H1 (cell line): ENCODE results near the gene HYDIN. TPM values are rescaled to one million over a fixed set of nuclear protein-coding genes. Genes with fewer than 3 reads are reported as not detected.
"Not testable (repeated sequence)": the region's sequence is repeated elsewhere in the genome, so short reads cannot be mapped to it uniquely, and the experiment has no call there.

Source experiments
- CTCF ChIA-PET: fragments of 300-600 bp; sonication (Branson Sonifier 250); formaldehyde crosslinking; loops from one replicate; lab custom pipeline; 2021; ENCODE audit not compliant: partially characterized antibody; lab: Charles Lee
- POLR2A ChIA-PET: fragments of 300-600 bp; sonication (Branson Sonifier 250); formaldehyde crosslinking; loops from one replicate; lab custom pipeline; 2021; ENCODE audit warnings: inconsistent platforms; ENCODE audit not compliant: partially characterized antibody; lab: Charles Lee
- DNase-seq, 2 experiments: peaks; one replicate each; pipeline versions ENCODE4 v3.0.0 to v3.0.0-alpha.2; 2010 to 2022; ENCODE audit warnings: low spot score in 2 of 2, low read depth in 1 of 2, mixed read lengths in 1 of 2
- FAIRE-seq: peaks from 2 replicates; lab custom pipeline; 2011; peaks lifted over from hg19 to GRCh38; lab: Jason Lieb, UNC
- H2AFZ ChIP-seq: 2 replicates; pipeline ENCODE4 v1.8.1; 2012; ENCODE audit warnings: low read length, inconsistent platforms
- H2AK5ac ChIP-seq: 2 replicates; pipeline ENCODE4 v1.6.1; 2013; ENCODE audit warnings: low read depth, low read length
- H2BK120ac ChIP-seq: replicated peaks from 2 replicates; pipeline ENCODE3; 2013; ENCODE audit warnings: low read depth, low read length, inconsistent platforms
- H2BK12ac ChIP-seq: 2 replicates; pipeline ENCODE4 v1.6.1; 2013; ENCODE audit warnings: low read depth, low read length
- H2BK15ac ChIP-seq: 2 replicates; pipeline ENCODE4 v1.6.1; 2013; ENCODE audit warnings: low read length
- H2BK20ac ChIP-seq: 2 replicates; pipeline ENCODE4 v1.6.1; 2013; ENCODE audit warnings: low read length
- H2BK5ac ChIP-seq: 2 replicates; pipeline ENCODE4 v1.6.1; 2013; ENCODE audit warnings: low read depth, low read length
- H3K14ac ChIP-seq: 2 replicates; pipeline ENCODE4 v1.6.1; 2013; ENCODE audit warnings: inconsistent platforms; ENCODE audit not compliant: insufficient read length
- H3K18ac ChIP-seq: 2 replicates; pipeline ENCODE4 v1.6.1; 2013; ENCODE audit warnings: low read length; ENCODE audit errors: extremely low read depth
- H3K23ac ChIP-seq: 2 replicates; pipeline ENCODE4 v1.6.1; 2013; ENCODE audit warnings: inconsistent platforms; ENCODE audit not compliant: insufficient read length
- H3K23me2 ChIP-seq: 2 replicates; pipeline ENCODE4 v1.6.1; 2013; ENCODE audit warnings: low read depth, low read length
- H3K27ac ChIP-seq: 2 replicates; pipeline ENCODE4 v1.6.1; 2011; ENCODE audit warnings: low read depth, low read length, inconsistent platforms
- H3K27me3 ChIP-seq, 4 experiments: replicated peaks in 1 of 4; 1 replicate in 1 of 4; 2 replicates in 3 of 4; pipeline versions ENCODE4 v1.6.1 to v1.8.1; 2011 to 2013; ENCODE audit warnings: low read length in 3 of 4, mild to moderate bottlenecking in 3 of 4, inconsistent platforms in 2 of 4, mixed read lengths in 2 of 4, moderate library complexity in 1 of 4; ENCODE audit not compliant: control insufficient read depth in 3 of 4, insufficient read depth in 3 of 4; ENCODE audit errors: extremely low read depth in 1 of 4
- H3K36me3 ChIP-seq, 4 experiments: 2 replicates each; pipeline versions ENCODE4 v1.6.1 to v1.8.1; 2011 to 2013; ENCODE audit warnings: mild to moderate bottlenecking in 4 of 4, low read length in 3 of 4, moderate library complexity in 2 of 4, control low read depth in 1 of 4, inconsistent platforms in 1 of 4; ENCODE audit not compliant: insufficient read depth in 4 of 4, control insufficient read depth in 2 of 4
- H3K4ac ChIP-seq: replicated peaks from 2 replicates; pipeline ENCODE3; 2013; ENCODE audit warnings: low read length, low read depth, mixed read lengths, inconsistent platforms; ENCODE audit not compliant: insufficient read length
- H3K4me1 ChIP-seq, 4 experiments: replicated peaks in 1 of 4; 1 replicate in 1 of 4; 2 replicates in 3 of 4; pipeline versions ENCODE4 v1.6.1 to v1.8.1; 2011 to 2013; ENCODE audit warnings: low read length in 3 of 4, inconsistent platforms in 2 of 4, mixed read lengths in 1 of 4; ENCODE audit not compliant: insufficient read depth in 4 of 4, control insufficient read depth in 3 of 4
- H3K4me2 ChIP-seq, 2 experiments: 2 replicates each; pipeline versions ENCODE4 v1.6.1 to v1.8.1; 2011 to 2013; ENCODE audit warnings: low read depth in 2 of 2, low read length in 2 of 2, control low read depth in 1 of 2, inconsistent platforms in 1 of 2, mild to moderate bottlenecking in 1 of 2; ENCODE audit not compliant: insufficient read depth in 1 of 2
- H3K4me3 ChIP-seq, 4 experiments: fragments of 200-600, 300-600 bp in 1 of 4; sonication (generic), shearing (Covaris generic), sonication (Bioruptor Twin) in 1 of 4; 2 replicates each; pipeline versions ENCODE4 v1.5.1 to v1.8.1; 2011 to 2016; ENCODE audit warnings: low read length in 4 of 4, low read depth in 3 of 4, control low read depth in 2 of 4, inconsistent platforms in 2 of 4, mild to moderate bottlenecking in 2 of 4, mixed read lengths in 1 of 4, moderate library complexity in 1 of 4; ENCODE audit not compliant: insufficient read depth in 2 of 4; ENCODE audit errors: extremely low read depth in 1 of 4
- H3K56ac ChIP-seq: replicated peaks from 2 replicates; pipeline ENCODE3; 2013; ENCODE audit warnings: low read depth, mild to moderate bottlenecking, mixed read lengths, low read length, inconsistent platforms; ENCODE audit not compliant: insufficient read length
- H3K79me1 ChIP-seq: 2 replicates; pipeline ENCODE4 v1.6.1; 2013; ENCODE audit warnings: low read depth, low read length, control low read depth
- H3K79me2 ChIP-seq, 2 experiments: 2 replicates each; pipeline versions ENCODE4 v1.6.1 to v1.8.1; 2012 to 2013; ENCODE audit warnings: low read length in 2 of 2, mild to moderate bottlenecking in 2 of 2, inconsistent platforms in 1 of 2; ENCODE audit not compliant: insufficient read depth in 2 of 2, control insufficient read depth in 1 of 2
- H3K9ac ChIP-seq, 4 experiments: replicated peaks in 1 of 4; 1 replicate in 1 of 4; 2 replicates in 3 of 4; pipeline versions ENCODE4 v1.6.1 to v1.8.1; 2011 to 2013; ENCODE audit warnings: low read depth in 3 of 4, low read length in 3 of 4, control low read depth in 2 of 4, mild to moderate bottlenecking in 2 of 4, moderate library complexity in 2 of 4, inconsistent platforms in 1 of 4; ENCODE audit errors: extremely low read depth in 1 of 4
- H3K9me3 ChIP-seq, 2 experiments: 2 replicates each; pipeline versions ENCODE4 v1.6.1 to v1.8.1; 2012 to 2013; ENCODE audit warnings: mild to moderate bottlenecking in 2 of 2, moderate library complexity in 2 of 2, control low read depth in 1 of 2, inconsistent platforms in 1 of 2, low read depth in 1 of 2, low read length in 1 of 2, mixed read lengths in 1 of 2; ENCODE audit not compliant: insufficient read depth in 2 of 2
- H4K20me1 ChIP-seq, 2 experiments: replicated peaks in 1 of 2; 2 replicates each; pipeline versions ENCODE3 to v1.8.1; 2011 to 2013; ENCODE audit warnings: inconsistent platforms in 2 of 2, low read length in 2 of 2, mild to moderate bottlenecking in 1 of 2; ENCODE audit not compliant: insufficient read depth in 2 of 2, control insufficient read depth in 1 of 2
- H4K5ac ChIP-seq: 2 replicates; pipeline ENCODE4 v1.6.1; 2013; ENCODE audit warnings: low read length, low read depth, mixed read lengths, inconsistent platforms; ENCODE audit not compliant: insufficient read length
- H4K8ac ChIP-seq: 2 replicates; pipeline ENCODE4 v1.8.0; 2013; ENCODE audit warnings: mild to moderate bottlenecking, moderate library complexity, low read length, inconsistent platforms; ENCODE audit not compliant: insufficient read depth; ENCODE audit errors: extremely low read depth
- H4K91ac ChIP-seq: replicated peaks from 2 replicates; pipeline ENCODE3; 2013; ENCODE audit warnings: low read length, mixed read lengths, inconsistent platforms; ENCODE audit not compliant: insufficient read length
- whole genome bisulfite sequencing, 2 experiments: shearing (Covaris generic) in 1 of 2; methylation state at CpG; one replicate each; pipeline versions ENCODE4 v1.1.6 to v1.1.7; 2013 to 2015; ENCODE audit warnings: low lambda C conversion rate in 2 of 2, mixed read lengths in 2 of 2, inconsistent platforms in 1 of 2, low coverage in 1 of 2, missing lambda C conversion rate in 1 of 2; ENCODE audit not compliant: insufficient replicate concordance in 2 of 2, insufficient coverage in 1 of 2, insufficient read length in 1 of 2; ENCODE audit errors: extremely low coverage in 1 of 2, missing lambda C conversion rate in 1 of 2; 5-methylcytosine and 5-hydroxymethylcytosine counted together
- polyA plus RNA-seq, 7 experiments: library from polyadenylated mRNA; depleted of rRNA in 3 of 7; stranded (reverse) in 5 of 7; unstranded in 2 of 7; fragments of >200 nt in 5 of 7; fragments of 200-250 nt in 2 of 7; gene quantifications; 1 replicate in 5 of 7; 2 replicates in 1 of 7; 4 replicates in 1 of 7; pipeline versions ENCODE4 v1.2.1 to v1.2.3, GENCODE V29; 2011 to 2013; ENCODE audit warnings: missing spikeins in 2 of 7, mixed read lengths in 2 of 7
- total RNA-seq: library from RNA; stranded (reverse); fragmentation: NEBNext Ultra II Directional; extraction: Animal tissue kit (Norgen Biotek cat#: 25700); gene quantifications from 2 replicates; pipeline ENCODE4 v1.2.1, GENCODE V29; 2021

HYDIN gene
- total and polyA plus RNA-seq, 2 of the 8 experiments (the other 6 are each of a cell fraction or from before 2014, with no cell fraction given) = 1.1 to 1.8 TPM

DNA sequence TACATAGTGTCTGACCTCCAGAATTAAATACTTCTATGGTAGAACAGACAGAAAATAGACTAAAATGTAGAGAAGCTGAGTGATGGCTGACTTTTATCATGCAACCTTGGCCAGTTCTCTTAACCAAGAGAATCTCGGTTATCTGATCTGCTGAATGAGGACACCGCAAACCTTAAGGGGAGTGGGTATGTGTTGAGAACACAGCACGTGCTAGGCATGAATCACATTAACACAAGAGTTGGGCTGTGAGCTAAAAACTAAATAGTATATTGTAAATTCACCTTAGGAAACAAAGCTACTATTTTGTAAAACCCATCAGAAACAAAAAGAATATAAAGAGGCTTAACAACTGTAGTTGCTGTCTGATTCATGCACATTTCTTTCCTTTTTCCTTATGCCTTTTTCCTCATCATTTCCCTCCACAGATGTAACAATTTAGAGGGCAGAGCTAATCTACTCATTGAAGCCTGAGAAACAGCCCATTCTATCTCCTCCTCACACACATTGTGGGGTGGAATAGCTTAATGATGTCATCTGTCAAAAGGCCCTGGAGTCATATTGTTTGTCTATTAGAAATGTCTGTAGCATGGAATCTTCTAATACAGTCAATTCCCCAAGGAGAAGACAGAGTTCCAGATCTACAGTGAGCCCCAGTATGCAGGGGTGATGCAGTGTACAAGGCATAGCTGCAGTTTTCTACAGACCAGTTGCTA is 176.5 kb downstream of the HYDIN start:
- H2BK15ac ChIP-seq, POLR2A ChIA-PET, H3K27me3 ChIP-seq, H3K23me2 ChIP-seq, H3K9me3 ChIP-seq, H3K14ac ChIP-seq, H4K20me1 ChIP-seq, H3K56ac ChIP-seq, H2BK12ac ChIP-seq, DNase-seq, H2BK5ac ChIP-seq, H3K27ac ChIP-seq, H3K4me1 ChIP-seq, H2AK5ac ChIP-seq, H3K79me1 ChIP-seq, H2AFZ ChIP-seq, H3K36me3 ChIP-seq, H3K4me2 ChIP-seq, H4K91ac ChIP-seq, H4K8ac ChIP-seq, H4K5ac ChIP-seq, H2BK120ac ChIP-seq, H3K4me3 ChIP-seq, FAIRE-seq, H3K23ac ChIP-seq, H3K18ac ChIP-seq, H3K9ac ChIP-seq, H3K4ac ChIP-seq, CTCF ChIA-PET, H2BK20ac ChIP-seq, H3K79me2 ChIP-seq: not testable (repeated sequence)
- WGBS, 2 experiments = 81% methylated on average over 3 of the region's 3 CpGs; no CpG with 5 or more reads in 1 of the 2 experiments

DNA sequence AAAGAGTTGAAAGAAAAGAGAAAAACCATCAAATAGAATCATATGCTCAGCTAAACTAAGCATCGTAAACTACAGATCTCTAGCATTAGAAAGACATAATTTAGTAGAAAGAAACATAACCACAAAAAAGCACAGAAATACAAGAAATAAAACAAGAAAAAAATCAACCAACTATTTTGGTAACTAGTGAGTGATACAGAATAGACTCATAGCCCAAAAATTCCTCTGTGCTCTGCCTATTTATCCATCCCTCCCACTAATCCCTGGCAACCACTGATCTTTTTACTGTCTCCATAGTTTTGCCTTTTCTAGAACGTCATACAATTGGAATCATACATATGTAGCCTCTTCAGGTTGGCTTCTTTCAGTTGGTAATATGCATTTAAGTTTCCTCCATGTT is 180.2 kb downstream of the HYDIN start:
- H3K9ac ChIP-seq, H4K91ac ChIP-seq, H2BK120ac ChIP-seq, H3K27ac ChIP-seq, H3K4me1 ChIP-seq, H3K56ac ChIP-seq, H3K27me3 ChIP-seq, H3K23ac ChIP-seq, H2AFZ ChIP-seq, H3K18ac ChIP-seq, POLR2A ChIA-PET, H3K9me3 ChIP-seq, H3K79me2 ChIP-seq, H3K36me3 ChIP-seq, H3K4me3 ChIP-seq, DNase-seq, H3K14ac ChIP-seq, H3K4ac ChIP-seq, H2AK5ac ChIP-seq, H3K79me1 ChIP-seq, H2BK12ac ChIP-seq, H3K23me2 ChIP-seq, H4K5ac ChIP-seq, H4K20me1 ChIP-seq, CTCF ChIA-PET, H2BK5ac ChIP-seq, H3K4me2 ChIP-seq, H2BK20ac ChIP-seq, H2BK15ac ChIP-seq, FAIRE-seq, H4K8ac ChIP-seq: not testable (repeated sequence)
- WGBS, 2 experiments = 80% methylated on average over 1 of the region's 2 CpGs; no CpG with 5 or more reads in 1 of the 2 experiments
